ENCODE measurements around the gene RAD23A.

Gene RAD23A

DNA sequence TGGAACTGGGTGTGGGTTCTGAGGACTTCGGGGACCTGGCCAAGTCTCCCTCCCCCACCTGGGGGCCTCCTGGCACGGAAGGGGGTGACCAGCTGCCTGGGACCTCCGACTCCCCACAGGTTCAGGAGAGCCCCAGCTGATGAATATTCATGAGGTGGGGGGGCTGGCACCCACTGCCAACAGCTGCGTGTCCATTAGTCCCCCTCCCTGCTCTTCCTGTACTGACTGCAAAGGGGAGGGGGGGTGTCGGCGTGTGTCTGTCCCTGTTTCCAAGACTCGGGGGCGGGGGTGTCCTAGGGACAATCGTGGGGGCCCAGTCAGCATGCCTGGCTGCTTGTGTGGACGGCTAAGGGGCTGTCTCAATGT lies 39.0 kb downstream of the RAD23A start:
- DNase-seq (ENCODE audit: low read depth) = no peak

DNA sequence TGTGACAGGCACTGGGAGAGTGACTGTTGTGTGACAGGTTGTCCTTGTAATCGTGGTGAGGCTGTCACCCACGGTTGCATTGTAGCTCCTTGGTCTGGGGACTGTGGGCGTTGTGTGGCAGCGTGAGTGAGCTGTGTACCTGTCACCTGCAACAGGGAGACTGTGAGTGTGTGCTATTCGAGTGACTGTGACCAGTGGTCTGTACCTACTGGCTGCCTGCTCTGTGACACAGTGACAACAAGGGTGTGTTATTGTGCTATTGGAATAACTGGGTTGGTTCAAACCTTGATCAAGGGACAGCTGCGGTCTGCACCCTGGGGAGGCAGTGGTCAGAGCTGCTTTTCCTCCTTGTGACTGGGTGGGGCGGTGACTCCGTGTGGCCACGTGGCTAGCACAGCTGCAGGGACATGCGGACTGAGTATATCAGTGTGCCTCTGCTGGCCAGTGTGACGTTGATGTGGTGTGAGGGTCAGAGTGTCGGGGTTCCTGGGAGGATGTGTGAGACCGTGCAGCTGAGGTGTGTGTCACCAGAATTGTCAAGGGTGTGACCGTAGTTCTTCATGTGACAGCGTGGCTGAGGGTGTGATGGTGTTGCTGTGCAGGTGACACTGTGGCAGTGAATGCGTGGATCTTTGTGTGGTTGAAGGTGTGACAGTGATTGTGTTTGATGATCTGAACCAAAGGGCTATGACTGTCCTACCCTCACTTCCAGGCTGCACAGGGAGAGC lies 39.6 kb downstream of the RAD23A start:
- no peak for DNase-seq (ENCODE audit: low read depth)

DNA sequence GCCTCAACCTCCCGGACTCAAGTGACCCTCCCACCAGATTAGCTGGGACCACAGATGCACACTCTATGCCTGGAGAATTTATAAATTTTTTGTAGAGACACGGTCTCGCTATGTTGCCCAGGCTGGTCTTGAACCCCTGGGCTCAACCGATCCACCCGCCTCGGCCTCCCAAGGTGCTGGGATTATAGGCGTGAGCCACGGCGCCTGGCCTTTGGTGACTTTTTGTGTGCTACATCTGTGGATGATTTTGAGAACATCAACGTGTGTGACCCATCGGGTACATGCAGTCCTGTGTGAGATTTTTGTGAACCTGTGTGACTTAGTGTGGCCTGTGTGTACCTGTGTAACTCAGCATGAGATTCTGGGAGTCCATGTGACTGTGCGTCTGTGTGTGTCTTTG lies 41.1 kb downstream of the RAD23A start:
- DNase-seq (ENCODE audit: low read depth) = no peak

- DNase-seq (ENCODE audit: low read depth) = no peak
These were observed 41.5 kb downstream of the RAD23A start for GRCh38 chr19:12987190-12987589.

DNA sequence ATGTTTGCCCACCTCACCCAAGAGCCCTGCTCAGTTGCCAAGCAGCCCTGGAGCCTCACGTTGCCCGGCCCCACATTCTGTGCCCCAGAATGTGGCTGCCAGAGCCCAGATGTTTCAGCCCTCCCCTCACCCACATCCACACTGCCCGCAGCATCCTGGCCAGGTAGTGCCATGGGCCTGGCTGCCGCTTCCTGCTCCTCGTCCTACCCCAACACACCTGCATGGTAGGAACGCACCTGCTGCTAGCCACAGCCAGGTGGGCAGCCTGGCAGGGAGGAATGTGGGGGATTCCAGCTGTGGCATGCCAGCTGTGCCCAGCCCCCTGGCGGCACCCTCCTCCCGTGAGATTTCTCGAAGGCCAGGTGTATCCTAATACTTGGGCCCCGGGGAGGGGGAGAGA lies 42.1 kb downstream of the RAD23A start:
- DNase-seq (ENCODE audit: low read depth) = no peak

- DNase-seq (ENCODE audit: low read depth) = no peak
These were observed 44.8 kb downstream of the RAD23A start for GRCh38 chr19:12990431-12990830.

DNA sequence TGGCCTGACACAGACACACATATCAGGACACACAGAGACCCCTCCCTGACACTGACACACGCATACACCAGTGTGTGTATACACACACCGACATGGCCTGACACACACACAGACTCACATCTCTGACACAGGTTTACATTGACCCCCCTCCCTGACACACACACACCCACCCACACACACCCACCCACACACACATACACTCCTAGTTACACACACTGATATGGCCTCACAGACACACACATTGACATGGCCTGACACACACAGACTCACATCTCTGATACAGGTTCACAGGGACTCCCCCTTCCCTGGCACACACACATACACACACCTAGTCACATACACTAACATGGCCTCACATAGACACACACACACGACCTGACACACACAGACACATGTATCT lies 45.2 kb downstream of the RAD23A start:
- DNase-seq (ENCODE audit: low read depth) = no peak

- no peak for DNase-seq (ENCODE audit: low read depth)
These were observed 45.6 kb downstream of the RAD23A start for GRCh38 chr19:12991296-12991695.

DNA sequence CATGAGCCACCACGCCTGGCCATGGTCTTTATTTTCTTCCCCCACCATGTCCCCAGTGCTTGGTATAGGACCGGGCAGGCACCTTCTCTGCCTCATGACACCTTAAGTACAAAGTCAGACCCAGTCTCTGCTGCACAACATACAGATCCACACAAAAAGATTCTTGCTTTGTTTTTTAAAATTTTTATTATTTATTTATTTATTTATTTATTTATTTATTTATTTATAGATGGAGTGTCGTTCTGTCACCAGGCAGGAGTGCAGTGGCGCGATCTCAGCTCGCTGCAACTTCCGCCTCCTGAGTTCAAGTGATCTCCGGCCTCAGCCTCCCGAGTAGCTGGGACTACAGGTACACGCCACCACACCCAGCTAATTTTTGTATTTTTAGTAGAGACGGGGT lies 47.1 kb downstream of the RAD23A start:
- no peak for DNase-seq (ENCODE audit: low read depth)

DNA sequence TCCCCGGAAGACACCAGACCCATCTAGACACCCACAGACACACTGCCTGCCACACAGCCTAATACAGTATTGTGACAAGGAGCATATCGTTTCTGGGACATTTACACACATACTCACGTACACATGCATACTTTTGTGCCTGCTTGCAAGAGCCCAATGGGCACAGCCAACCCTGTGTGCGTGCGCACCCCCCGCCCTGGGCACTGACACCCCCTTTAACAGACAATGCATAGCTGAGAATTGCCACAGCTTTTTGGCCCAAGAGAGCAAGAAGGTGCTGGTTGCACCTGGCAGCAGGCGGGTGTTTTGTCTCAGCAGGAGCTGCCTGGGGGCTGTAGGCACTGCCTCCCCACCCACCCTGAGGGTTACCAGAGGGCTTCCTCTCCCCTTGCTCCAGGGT lies 47.9 kb downstream of the RAD23A start:
- no peak for DNase-seq (ENCODE audit: low read depth)

- DNase-seq (ENCODE audit: low read depth) = no peak
These were observed 49.3 kb downstream of the RAD23A start, which contains the start of gene NFIX for GRCh38 chr19:12994701-12995595. Gene NFIX (plus strand): TSS chr19:12995475. CDS start chr19:12995838, 363 bp downstream.

- DNase-seq (ENCODE audit: low read depth) = no peak
These were observed 50.1 kb downstream of the RAD23A start for GRCh38 chr19:12995596-12996405.

- DNase-seq (ENCODE audit: low read depth) = no peak
These were observed 50.9 kb downstream of the RAD23A start for GRCh38 chr19:12996406-12997094.

DNA sequence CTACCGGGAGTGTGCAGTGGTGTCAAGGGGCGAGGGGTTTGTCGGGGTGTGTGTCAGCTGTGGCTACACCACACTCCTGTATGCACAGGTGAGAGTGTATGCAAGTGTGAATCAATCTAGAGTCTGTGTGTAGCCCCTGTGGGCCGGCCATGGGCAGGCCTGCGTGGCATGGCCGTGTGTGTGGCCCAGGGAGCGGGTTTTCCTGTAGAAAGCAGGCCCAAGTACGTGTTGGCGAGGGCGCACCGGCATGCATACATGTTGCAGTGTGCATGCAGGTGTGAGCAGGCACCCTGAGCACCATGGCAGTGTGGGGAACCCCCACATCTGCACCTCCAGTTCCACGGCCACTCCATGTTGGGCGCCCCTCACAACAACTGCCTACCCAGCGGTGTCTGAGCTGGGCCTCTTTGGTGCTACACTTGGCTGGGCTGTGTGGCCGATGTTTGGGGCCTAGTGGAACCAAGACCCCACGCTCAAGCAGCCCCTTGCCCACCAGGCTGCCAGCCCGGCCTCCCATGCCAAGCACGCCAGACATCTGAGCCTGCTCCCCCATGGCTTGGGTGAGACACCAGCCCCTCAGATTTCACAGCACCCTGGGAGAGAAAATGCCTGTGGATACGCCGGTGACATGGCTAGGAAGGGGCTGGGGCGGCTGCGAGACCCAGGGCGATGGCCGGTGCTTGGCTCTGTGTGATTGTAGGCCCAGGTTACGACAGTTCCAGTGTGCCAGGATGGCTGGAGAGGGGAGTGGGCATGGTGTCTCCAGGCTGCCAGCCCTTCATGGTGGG lies 51.7 kb downstream of the RAD23A start:
- DNase-seq (ENCODE audit: low read depth) = no peak

GRCh38 chr19:12997967-12998940 lies 52.6 kb downstream of the RAD23A start:
- DNase-seq (ENCODE audit: low read depth) = no peak

GRCh38 chr19:13001166-13001501 lies 55.5 kb downstream of the RAD23A start:
- DNase-seq (ENCODE audit: low read depth) = no peak

GRCh38 chr19:13001502-13002165 lies 56.0 kb downstream of the RAD23A start:
- no peak for DNase-seq (ENCODE audit: low read depth)

DNA sequence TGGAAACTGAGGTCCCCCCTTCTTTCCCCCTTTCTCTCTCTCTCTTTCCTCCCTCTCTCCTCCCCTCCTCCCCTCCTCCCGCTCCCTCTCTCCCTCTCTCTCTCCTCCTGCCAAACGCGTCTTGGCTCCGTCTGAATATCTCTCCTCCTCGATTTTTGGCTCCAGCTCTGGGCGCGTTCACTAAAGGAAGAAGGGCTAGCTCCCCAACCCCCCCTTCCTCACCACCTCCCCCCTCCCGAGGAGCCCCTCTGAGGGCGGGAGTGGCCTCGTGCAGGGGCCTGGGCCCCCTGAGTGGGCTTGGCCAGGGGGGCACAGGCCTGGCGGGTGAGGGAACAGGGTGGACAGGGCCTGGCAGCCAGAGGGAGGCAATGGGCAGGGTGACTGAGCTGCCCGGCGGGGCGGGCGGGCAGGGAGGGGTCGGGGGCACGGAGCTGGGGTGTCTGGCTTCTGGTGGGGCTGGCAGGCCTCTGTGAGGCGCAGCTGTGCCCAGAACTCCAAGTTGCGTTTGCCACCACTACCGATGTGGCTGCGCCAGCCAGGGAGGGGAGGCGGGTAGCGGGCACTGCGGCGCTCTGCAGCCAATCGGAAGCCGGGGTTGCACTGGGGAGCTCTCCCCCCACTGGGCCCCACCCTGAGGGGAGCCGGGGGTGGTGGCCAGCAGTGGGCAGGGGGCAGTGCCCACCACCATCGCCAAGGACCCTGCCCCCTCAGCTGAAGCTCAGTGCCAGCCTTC lies 56.7 kb downstream of the RAD23A start:
- no peak for DNase-seq (ENCODE audit: low read depth)

GRCh38 chr19:13003081-13003480 lies 57.4 kb downstream of the RAD23A start:
- DNase-seq (ENCODE audit: low read depth) = no peak
